SU-DHL-6 (cell line): ENCODE data around the gene SPON2.

Experiments used
- H2AFZ ChIP-seq: fragments of 200-600 bp; sonication (generic); 2 replicates; pipeline ENCODE4 v1.6.1; 2014; ENCODE audit warnings: low read depth, mild to moderate bottlenecking, moderate library complexity, mixed read lengths, antibody characterized with exemption, low read length; ENCODE audit not compliant: severe bottlenecking
- H3F3A ChIP-seq: fragments of 200-600 bp; shearing (Covaris generic); 2 replicates; pipeline ENCODE4 v1.6.0; 2016; ENCODE audit warnings: antibody characterized with exemption, mild to moderate bottlenecking; ENCODE audit not compliant: insufficient read depth
- H3K27ac ChIP-seq: fragments of 200-600 bp; sonication (generic); 2 replicates; pipeline ENCODE4 v1.5.1; 2016; ENCODE audit warnings: low read depth, mild to moderate bottlenecking, low read length, moderate library complexity, mixed read lengths
- H3K27me3 ChIP-seq: fragments of 200-600 bp; sonication (generic), shearing (Covaris generic); 2 replicates; pipeline ENCODE4 v1.6.0; 2014; ENCODE audit warnings: mild to moderate bottlenecking, low read length
- H3K36me3 ChIP-seq: fragments of 200-600 bp; sonication (generic); 2 replicates; pipeline ENCODE4 v1.6.1; 2014; ENCODE audit warnings: mild to moderate bottlenecking, low read length, mixed read lengths
- H3K4me2 ChIP-seq: fragments of 300-600, 200-600 bp; shearing (Covaris generic), sonication (generic); 2 replicates; pipeline ENCODE4 v1.6.0; 2014; ENCODE audit warnings: low read length, low read depth, mild to moderate bottlenecking; ENCODE audit not compliant: poor library complexity, severe bottlenecking
- H3K4me3 ChIP-seq: fragments of 200-600 bp; sonication (generic); 2 replicates; pipeline ENCODE4 v1.5.1; 2014; ENCODE audit warnings: antibody characterized with exemption, low read length, mild to moderate bottlenecking, mixed read lengths; ENCODE audit not compliant: insufficient read depth, poor library complexity, severe bottlenecking
- H3K79me2 ChIP-seq: fragments of 200-600 bp; sonication (generic); 2 replicates; pipeline ENCODE4 v1.6.1; 2014; ENCODE audit warnings: mild to moderate bottlenecking, low read length, moderate library complexity; ENCODE audit not compliant: insufficient read depth
- H3K9ac ChIP-seq: fragments of 200-600 bp; sonication (generic); 2 replicates; pipeline ENCODE4 v1.7.0; 2014; ENCODE audit warnings: mild to moderate bottlenecking, low read length
- H3K9me2 ChIP-seq: fragments of 200-600 bp; sonication (generic); replicated peaks from 2 replicates; pipeline ENCODE4 v1.6.1; 2014; ENCODE audit warnings: low read length; ENCODE audit not compliant: insufficient read depth
- H3K9me3 ChIP-seq: fragments of 200-600 bp; sonication (generic); 2 replicates; pipeline ENCODE4 v1.6.1; 2014; ENCODE audit warnings: low read length, mixed read lengths; ENCODE audit not compliant: insufficient read depth
- H4K20me1 ChIP-seq: fragments of 200-600 bp; sonication (generic); 2 replicates; pipeline ENCODE4 v1.6.1; 2014; ENCODE audit warnings: low read depth, mild to moderate bottlenecking, antibody characterized with exemption, low read length, moderate library complexity, mixed read lengths
- EZH2phosphoT487 ChIP-seq: fragments of 200-600 bp; sonication (generic), shearing (Covaris generic); conservative IDR thresholded peaks from 2 replicates; pipeline ENCODE4 v1.6.1; 2018; ENCODE audit warnings: mild to moderate bottlenecking, antibody characterized with exemption, low read length, moderate library complexity, mixed read lengths
- TF ChIP-seq, protein P1 (sequence below): fragments of 200-600 bp; sonication (generic); IDR thresholded peaks from one replicate; pipeline ENCODE4 v1.5.1; 2017; ENCODE audit warnings: antibody characterized with exemption, mild to moderate bottlenecking, low read length, moderate library complexity; ENCODE audit not compliant: insufficient read depth, poor library complexity, severe bottlenecking

The SPON2 gene

DNA sequence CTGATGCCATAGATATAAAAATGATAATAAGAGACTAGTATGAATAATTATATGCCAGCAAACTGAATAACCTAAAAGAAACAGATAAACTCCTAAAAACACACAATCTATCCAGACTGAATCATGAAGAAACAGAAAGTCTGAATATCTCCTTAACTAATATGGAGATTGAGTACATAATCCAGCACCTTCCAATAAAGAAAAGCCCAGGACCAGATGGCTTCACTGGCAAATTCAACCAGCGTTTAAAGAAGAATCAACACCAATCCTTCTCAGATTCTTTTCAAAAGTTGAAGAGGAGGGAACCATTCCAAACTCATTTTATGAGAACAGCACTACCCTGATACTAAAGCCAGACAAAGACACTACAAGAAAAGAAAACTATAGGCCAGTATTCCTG is 32.5 kb downstream of the SPON2 start:
- Histone ChIP-seq H3K27me3 (no peaks in the 10 kb centered on the region), H4K20me1 (no peaks in the 10 kb centered on the region), H3K9ac (no peak overlapping the region), H3K36me3 (no peaks in the 10 kb centered on the region), H3K79me2 (no peaks in the 10 kb centered on the region), H2AFZ (no peak overlapping the region), H3K4me3 (no peak overlapping the region), H3K9me2 (no peaks in the 10 kb centered on the region), H3F3A (no peaks in the 10 kb centered on the region), H3K4me2 (no peak overlapping the region), H3K27ac (no peak overlapping the region), H3K9me3 (no peaks in the 10 kb centered on the region)
- TF ChIP-seq EZH2phosphoT487: no peak
- TF ChIP-seq, protein P1, sequence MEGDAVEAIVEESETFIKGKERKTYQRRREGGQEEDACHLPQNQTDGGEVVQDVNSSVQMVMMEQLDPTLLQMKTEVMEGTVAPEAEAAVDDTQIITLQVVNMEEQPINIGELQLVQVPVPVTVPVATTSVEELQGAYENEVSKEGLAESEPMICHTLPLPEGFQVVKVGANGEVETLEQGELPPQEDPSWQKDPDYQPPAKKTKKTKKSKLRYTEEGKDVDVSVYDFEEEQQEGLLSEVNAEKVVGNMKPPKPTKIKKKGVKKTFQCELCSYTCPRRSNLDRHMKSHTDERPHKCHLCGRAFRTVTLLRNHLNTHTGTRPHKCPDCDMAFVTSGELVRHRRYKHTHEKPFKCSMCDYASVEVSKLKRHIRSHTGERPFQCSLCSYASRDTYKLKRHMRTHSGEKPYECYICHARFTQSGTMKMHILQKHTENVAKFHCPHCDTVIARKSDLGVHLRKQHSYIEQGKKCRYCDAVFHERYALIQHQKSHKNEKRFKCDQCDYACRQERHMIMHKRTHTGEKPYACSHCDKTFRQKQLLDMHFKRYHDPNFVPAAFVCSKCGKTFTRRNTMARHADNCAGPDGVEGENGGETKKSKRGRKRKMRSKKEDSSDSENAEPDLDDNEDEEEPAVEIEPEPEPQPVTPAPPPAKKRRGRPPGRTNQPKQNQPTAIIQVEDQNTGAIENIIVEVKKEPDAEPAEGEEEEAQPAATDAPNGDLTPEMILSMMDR: no peak

DNA sequence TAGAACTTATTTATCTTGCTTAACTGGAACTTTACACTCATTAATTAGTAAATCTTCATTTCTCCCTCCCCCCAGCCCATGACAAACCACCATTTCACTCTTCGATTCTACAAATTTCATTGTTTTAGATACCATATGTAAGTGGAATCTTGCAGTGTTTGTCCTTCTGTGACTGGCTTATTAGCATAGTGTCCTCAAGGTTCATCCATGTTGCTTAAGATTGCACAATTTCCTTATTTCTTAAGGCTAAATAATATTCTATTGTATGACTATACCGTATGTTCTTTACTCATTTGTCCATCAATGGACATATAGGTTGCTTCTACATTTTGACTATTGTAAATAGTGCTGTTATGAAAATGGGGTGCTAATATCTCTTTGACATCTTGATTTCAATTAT is 34.5 kb downstream of the SPON2 start:
- Histone ChIP-seq H3K4me3 (no peak overlapping the region), H3K9ac (no peak overlapping the region), H3K9me3 (no peaks in the 10 kb centered on the region), H3K27me3 (no peaks in the 10 kb centered on the region), H4K20me1 (no peaks in the 10 kb centered on the region), H3K27ac (no peak overlapping the region), H3K79me2 (no peaks in the 10 kb centered on the region), H3F3A (no peaks in the 10 kb centered on the region), H3K9me2 (no peaks in the 10 kb centered on the region), H3K36me3 (no peaks in the 10 kb centered on the region), H2AFZ (no peak overlapping the region), H3K4me2 (peak overlapping the region; percentile 33)
- no peak for TF ChIP-seq EZH2phosphoT487
- TF ChIP-seq, protein P1: no peak

DNA sequence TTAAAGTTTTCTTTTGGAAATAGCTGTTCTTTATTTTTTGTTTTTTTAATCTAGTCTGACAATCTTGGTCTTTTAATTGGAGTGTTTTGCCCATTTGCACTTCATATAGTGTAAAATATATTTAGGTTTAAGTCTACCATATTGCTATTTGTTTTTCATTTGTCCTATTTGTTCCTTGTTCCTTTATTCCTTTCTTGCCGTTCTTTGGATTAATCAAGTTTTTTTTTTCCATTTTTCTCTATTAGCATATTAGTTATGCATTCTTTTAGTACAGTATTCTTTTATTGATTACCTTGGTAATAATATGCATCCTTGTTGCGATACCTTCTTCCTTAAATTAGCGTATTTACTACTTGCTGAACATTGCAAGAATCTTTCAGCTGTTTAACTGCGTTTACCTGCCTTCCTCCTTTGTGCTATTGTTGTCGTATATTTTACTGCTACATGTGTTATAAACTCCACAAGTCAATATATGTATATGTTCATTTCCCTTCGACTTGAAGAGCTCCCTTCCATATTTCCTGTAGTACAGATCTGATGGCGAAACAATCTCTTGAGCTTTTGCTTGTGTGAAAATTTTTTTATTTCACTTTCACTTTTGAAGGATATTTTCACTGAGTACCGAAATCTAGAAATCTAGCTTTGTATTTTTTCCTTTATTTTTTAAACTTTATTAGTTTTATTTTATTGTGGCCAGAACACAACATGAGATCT is 35.2 kb downstream of the SPON2 start:
- Histone ChIP-seq H3F3A (no peaks in the 10 kb centered on the region), H4K20me1 (no peaks in the 10 kb centered on the region), H3K9ac (no peak overlapping the region), H3K36me3 (no peaks in the 10 kb centered on the region), H3K27ac (no peak overlapping the region), H3K9me2 (no peaks in the 10 kb centered on the region), H3K4me2 (peak overlapping the region; percentile 33), H3K79me2 (no peaks in the 10 kb centered on the region), H2AFZ (no peak overlapping the region), H3K27me3 (no peaks in the 10 kb centered on the region), H3K4me3 (no peak overlapping the region), H3K9me3 (no peaks in the 10 kb centered on the region)
- TF ChIP-seq EZH2phosphoT487: no peak
- TF ChIP-seq, protein P1: no peak
